ENCODE data around the gene KCNJ6. TPM values are rescaled to one million over a fixed set of nuclear protein-coding genes. Genes with fewer than 3 reads are reported as not detected.

Gene KCNJ6
- total RNA-seq, 1 experiment from 2014 or later, result 0.05 TPM

GRCh38 chr21:37808261-37808660, 108.0 kb downstream of the KCNJ6 start:
- CTCF ChIA-PET, result no interaction called here
- DNase-seq, result no peak
- BruUV-seq (replicated peaks), result no TSS peak
- TF ChIP-seq, protein P1, sequence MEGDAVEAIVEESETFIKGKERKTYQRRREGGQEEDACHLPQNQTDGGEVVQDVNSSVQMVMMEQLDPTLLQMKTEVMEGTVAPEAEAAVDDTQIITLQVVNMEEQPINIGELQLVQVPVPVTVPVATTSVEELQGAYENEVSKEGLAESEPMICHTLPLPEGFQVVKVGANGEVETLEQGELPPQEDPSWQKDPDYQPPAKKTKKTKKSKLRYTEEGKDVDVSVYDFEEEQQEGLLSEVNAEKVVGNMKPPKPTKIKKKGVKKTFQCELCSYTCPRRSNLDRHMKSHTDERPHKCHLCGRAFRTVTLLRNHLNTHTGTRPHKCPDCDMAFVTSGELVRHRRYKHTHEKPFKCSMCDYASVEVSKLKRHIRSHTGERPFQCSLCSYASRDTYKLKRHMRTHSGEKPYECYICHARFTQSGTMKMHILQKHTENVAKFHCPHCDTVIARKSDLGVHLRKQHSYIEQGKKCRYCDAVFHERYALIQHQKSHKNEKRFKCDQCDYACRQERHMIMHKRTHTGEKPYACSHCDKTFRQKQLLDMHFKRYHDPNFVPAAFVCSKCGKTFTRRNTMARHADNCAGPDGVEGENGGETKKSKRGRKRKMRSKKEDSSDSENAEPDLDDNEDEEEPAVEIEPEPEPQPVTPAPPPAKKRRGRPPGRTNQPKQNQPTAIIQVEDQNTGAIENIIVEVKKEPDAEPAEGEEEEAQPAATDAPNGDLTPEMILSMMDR (IDR thresholded peaks at IDR 0.05; ENCODE audit: unreplicated experiment), result no peak
- Mint-ChIP-seq H3K36me3 (ENCODE audit: insufficient read depth, unreplicated experiment) (no peaks in the 10 kb centered on the region), H3K27ac (ENCODE audit: unreplicated experiment) (no peak overlapping the region), H3K4me3 (ENCODE audit: low read depth, unreplicated experiment) (no peak overlapping the region), H3K4me1 (ENCODE audit: low read depth, unreplicated experiment) (no peaks in the 10 kb centered on the region), H3K27me3 (ENCODE audit: unreplicated experiment) (peaks cover 37% of the 10 kb centered on the region), H3K9me3 (ENCODE audit: low read depth, unreplicated experiment) (no peaks in the 10 kb centered on the region)
- intact Hi-C loops (cut with micrococcal nuclease; ENCODE audit: unreplicated experiment), result no loop called here

- Mint-ChIP-seq H3K9me3 (ENCODE audit: low read depth, unreplicated experiment) (no peaks in the 10 kb centered on the region), H3K27ac (ENCODE audit: unreplicated experiment) (no peak overlapping the region), H3K36me3 (ENCODE audit: insufficient read depth, unreplicated experiment) (no peaks in the 10 kb centered on the region), H3K27me3 (ENCODE audit: unreplicated experiment) (peaks cover 40% of the 10 kb centered on the region), H3K4me1 (ENCODE audit: low read depth, unreplicated experiment) (no peaks in the 10 kb centered on the region), H3K4me3 (ENCODE audit: low read depth, unreplicated experiment) (no peak overlapping the region)
- intact Hi-C loops (cut with micrococcal nuclease; ENCODE audit: unreplicated experiment), result no loop called here
- no TSS peak for BruUV-seq (replicated peaks)
- CTCF ChIA-PET, result no interaction called here
- no peak for DNase-seq
- TF ChIP-seq, protein P1 (IDR thresholded peaks at IDR 0.05; ENCODE audit: unreplicated experiment), result no peak
Measured at GRCh38 chr21:37805266-37805665, 111.0 kb downstream of the KCNJ6 start.

GRCh38 chr21:37804001-37804400, 112.3 kb downstream of the KCNJ6 start:
- Mint-ChIP-seq H3K27ac (ENCODE audit: unreplicated experiment) (no peak overlapping the region), H3K27me3 (ENCODE audit: unreplicated experiment) (peaks cover 53% of the 10 kb centered on the region), H3K4me3 (ENCODE audit: low read depth, unreplicated experiment) (no peak overlapping the region), H3K9me3 (ENCODE audit: low read depth, unreplicated experiment) (no peaks in the 10 kb centered on the region), H3K36me3 (ENCODE audit: insufficient read depth, unreplicated experiment) (no peaks in the 10 kb centered on the region), H3K4me1 (ENCODE audit: low read depth, unreplicated experiment) (no peaks in the 10 kb centered on the region)
- CTCF ChIA-PET, result no interaction called here
- no TSS peak for BruUV-seq (replicated peaks)
- TF ChIP-seq, protein P1 (IDR thresholded peaks at IDR 0.05; ENCODE audit: unreplicated experiment), result no peak
- DNase-seq, result no peak
- intact Hi-C loops (cut with micrococcal nuclease; ENCODE audit: unreplicated experiment), result no loop called here

GRCh38 chr21:37803101-37803651, 113.1 kb downstream of the KCNJ6 start:
- DNase-seq, result no peak
- no peaks in the 10 kb centered on the region for H3K36me3 Mint-ChIP-seq (ENCODE audit: insufficient read depth, unreplicated experiment)
- TF ChIP-seq, protein P1 (IDR thresholded peaks at IDR 0.05; ENCODE audit: unreplicated experiment), result no peak
- no TSS peak for BruUV-seq (replicated peaks)
- intact Hi-C loops (cut with micrococcal nuclease; ENCODE audit: unreplicated experiment), result no loop called here
- no peaks in the 10 kb centered on the region for H3K9me3 Mint-ChIP-seq (ENCODE audit: low read depth, unreplicated experiment)
- H3K4me1 Mint-ChIP-seq (ENCODE audit: low read depth, unreplicated experiment), result no peaks in the 10 kb centered on the region
- no peak overlapping the region for H3K27ac Mint-ChIP-seq (ENCODE audit: unreplicated experiment)
- CTCF ChIA-PET, result no interaction called here
- H3K27me3 Mint-ChIP-seq (ENCODE audit: unreplicated experiment), result peaks cover 61% of the 10 kb centered on the region
- no peak overlapping the region for H3K4me3 Mint-ChIP-seq (ENCODE audit: low read depth, unreplicated experiment)
